NT2/D1 (cell line): ENCODE measurements around the gene GARIN5B.

Source experiments
- SUZ12 ChIP-seq: IDR thresholded peaks from 2 replicates; pipeline ENCODE4 v1.6.1; 2011; ENCODE audit not compliant: insufficient read length, insufficient read depth; ENCODE audit errors: extremely low read depth
- YY1 ChIP-seq: IDR thresholded peaks from 2 replicates; pipeline ENCODE4 v1.6.1; 2011; ENCODE audit not compliant: insufficient read length, insufficient read depth

GRCh38 chr19:55305983-55306562, 57.0 kb downstream of the GARIN5B start:
- TF ChIP-seq YY1 (no peak), SUZ12 (no peak)
